ENCODE data around the gene ZNF280B. TPM values are rescaled to one million over a fixed set of nuclear protein-coding genes. Genes with fewer than 3 reads are reported as not detected.
"Not testable (repeated sequence)": the region's sequence is repeated elsewhere in the genome, so short reads cannot be mapped to it uniquely, and the experiment has no call there.

The ZNF280B gene
- total and polyA plus RNA-seq, 2 experiments from 2014 or later = 1.5 to 2.6 TPM

GRCh38 chr22:22519591-22519990, 11.0 kb upstream of the ZNF280B start:
- peak overlapping the region; percentile 29 for H3K27ac ChIP-seq
- no peaks in the 10 kb centered on the region for H3K9me2 ChIP-seq (replicated peaks; ENCODE audit: insufficient read depth)
- no peak overlapping the region for H2AFZ ChIP-seq
- WGBS (ENCODE audit: low lambda C conversion rate, missing lambda C conversion rate) = 57% methylated on average over 5 of the region's 5 CpGs
- DNase-seq (ENCODE audit: low spot score) = peak; percentile 38
- no peaks in the 10 kb centered on the region for H3K9me3 ChIP-seq (ENCODE audit: low read depth)
- H3K36me3 ChIP-seq (replicated peaks; ENCODE audit: insufficient read depth, low read depth) = no peaks in the 10 kb centered on the region
- no peaks in the 10 kb centered on the region for H3K27me3 ChIP-seq
- peak overlapping the region; percentile 63 for H3K4me2 ChIP-seq
- TF ChIP-seq CTCF (IDR thresholded peaks at IDR 0.05; ENCODE audit: poor library complexity) (no peak), EZH2 (IDR thresholded peaks at IDR 0.05; ENCODE audit: borderline replicate concordance) (no peak), EZH2phosphoT487 (IDR thresholded peaks at IDR 0.05; ENCODE audit: low read depth, severe bottlenecking, unreplicated experiment) (no peak)
- no peaks in the 10 kb centered on the region for H3K79me2 ChIP-seq
- no peak overlapping the region for H3K4me3 ChIP-seq
- no peaks in the 10 kb centered on the region for H4K20me1 ChIP-seq (ENCODE audit: insufficient read depth, poor library complexity, severe bottlenecking)
- H3K4me1 ChIP-seq (ENCODE audit: insufficient read depth) = no peaks in the 10 kb centered on the region

GRCh38 chr22:22516992-22517391, 8.4 kb upstream of the ZNF280B start:
- no peak for TF ChIP-seq CTCF (IDR thresholded peaks at IDR 0.05; ENCODE audit: poor library complexity)
- no peak for TF ChIP-seq EZH2 (IDR thresholded peaks at IDR 0.05; ENCODE audit: borderline replicate concordance)
- no peak for TF ChIP-seq EZH2phosphoT487 (IDR thresholded peaks at IDR 0.05; ENCODE audit: low read depth, severe bottlenecking, unreplicated experiment)
- Histone ChIP-seq H3K9me2 (replicated peaks; ENCODE audit: insufficient read depth) (no peaks in the 10 kb centered on the region), H3K27me3 (no peaks in the 10 kb centered on the region), H3K36me3 (replicated peaks; ENCODE audit: insufficient read depth, low read depth) (no peaks in the 10 kb centered on the region), H3K4me1 (ENCODE audit: insufficient read depth) (no peaks in the 10 kb centered on the region), H3K4me2 (no peak overlapping the region), H2AFZ (no peak overlapping the region), H3K27ac (no peak overlapping the region), H3K9me3 (ENCODE audit: low read depth) (no peaks in the 10 kb centered on the region), H3K4me3 (no peak overlapping the region), H3K79me2 (no peaks in the 10 kb centered on the region), H4K20me1 (ENCODE audit: insufficient read depth, poor library complexity, severe bottlenecking) (no peaks in the 10 kb centered on the region)
- no peak for DNase-seq (ENCODE audit: low spot score)
- 67% methylated on average over 4 of the region's 4 CpGs for WGBS (ENCODE audit: low lambda C conversion rate, missing lambda C conversion rate)

GRCh38 chr22:22515890-22516289, 7.3 kb upstream of the ZNF280B start:
- H3K79me2 ChIP-seq = no peaks in the 10 kb centered on the region
- no peak for DNase-seq (ENCODE audit: low spot score)
- H3K27me3 ChIP-seq = no peaks in the 10 kb centered on the region
- H3K4me2 ChIP-seq = no peak overlapping the region
- H3K4me3 ChIP-seq = no peak overlapping the region
- H2AFZ ChIP-seq = no peak overlapping the region
- no peaks in the 10 kb centered on the region for H3K36me3 ChIP-seq (replicated peaks; ENCODE audit: insufficient read depth, low read depth)
- H4K20me1 ChIP-seq (ENCODE audit: insufficient read depth, poor library complexity, severe bottlenecking) = no peaks in the 10 kb centered on the region
- H3K4me1 ChIP-seq (ENCODE audit: insufficient read depth) = no peaks in the 10 kb centered on the region
- H3K9me3 ChIP-seq (ENCODE audit: low read depth) = no peaks in the 10 kb centered on the region
- no peaks in the 10 kb centered on the region for H3K9me2 ChIP-seq (replicated peaks; ENCODE audit: insufficient read depth)
- TF ChIP-seq EZH2phosphoT487 (IDR thresholded peaks at IDR 0.05; ENCODE audit: low read depth, severe bottlenecking, unreplicated experiment) (no peak), CTCF (IDR thresholded peaks at IDR 0.05; ENCODE audit: poor library complexity) (no peak), EZH2 (IDR thresholded peaks at IDR 0.05; ENCODE audit: borderline replicate concordance) (no peak)
- no peak overlapping the region for H3K27ac ChIP-seq

GRCh38 chr22:22514431-22514830, 5.9 kb upstream of the ZNF280B start:
- 53% methylated on average over 8 of the region's 8 CpGs for WGBS (ENCODE audit: low lambda C conversion rate, missing lambda C conversion rate)
- H4K20me1 ChIP-seq (ENCODE audit: insufficient read depth, poor library complexity, severe bottlenecking); H3K27me3 ChIP-seq; H3K79me2 ChIP-seq; H3K4me3 ChIP-seq; H3K4me2 ChIP-seq; H3K9me3 ChIP-seq (ENCODE audit: low read depth); H2AFZ ChIP-seq; H3K4me1 ChIP-seq (ENCODE audit: insufficient read depth); H3K9me2 ChIP-seq (replicated peaks; ENCODE audit: insufficient read depth); H3K36me3 ChIP-seq (replicated peaks; ENCODE audit: insufficient read depth, low read depth): not testable (repeated sequence)
- peak overlapping the region; percentile 30 for H3K27ac ChIP-seq
- peak; percentile 8 for DNase-seq (ENCODE audit: low spot score)

All from hepatocyte (in vitro differentiated cells).